HG03460 (cell line): ENCODE results near the gene SLC38A3.

ENCODE experiments used
- ATAC-seq: cut with Tn5 transposase; IDR thresholded peaks from one replicate; pipeline ENCODE4 v1.9.1; 2021; ENCODE audit not compliant: unreplicated experiment

SLC38A3 gene

DNA sequence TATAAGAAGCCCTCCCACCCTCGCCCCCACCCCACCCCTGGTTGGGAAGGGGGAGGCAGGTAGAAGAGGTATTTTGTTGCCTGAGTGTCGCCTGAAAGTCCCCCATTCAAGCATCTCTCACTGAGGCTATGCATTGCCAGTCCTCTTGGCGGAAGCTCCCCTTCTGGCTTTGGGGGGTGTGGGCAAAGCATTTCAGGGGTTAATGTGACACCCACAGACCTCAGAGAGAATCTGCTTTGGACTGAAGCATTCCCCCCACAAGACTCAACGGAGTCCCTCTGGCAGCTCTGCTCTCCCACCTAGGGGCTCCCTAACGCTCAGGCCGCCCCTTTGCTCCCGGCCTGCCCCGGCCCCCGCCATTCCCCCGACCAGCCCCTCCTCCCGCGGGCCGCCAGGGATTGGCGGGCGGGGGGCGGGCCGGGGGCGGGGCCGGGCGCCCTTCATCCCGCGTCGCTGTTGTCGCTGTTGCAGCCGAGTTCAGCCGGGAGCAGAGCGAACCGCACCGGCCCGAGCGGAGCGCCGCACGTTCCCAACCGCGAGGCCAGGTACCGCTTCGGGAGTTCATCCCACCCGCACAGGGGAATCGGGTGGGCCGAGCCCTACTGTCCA is at the start of gene SLC38A3:
TSS of gene SLC38A3 (plus strand) at position 468 of the 609 bp plus-strand sequence. CDS start 8,929 bp downstream, outside the sequence.
- no peak for ATAC-seq

DNA sequence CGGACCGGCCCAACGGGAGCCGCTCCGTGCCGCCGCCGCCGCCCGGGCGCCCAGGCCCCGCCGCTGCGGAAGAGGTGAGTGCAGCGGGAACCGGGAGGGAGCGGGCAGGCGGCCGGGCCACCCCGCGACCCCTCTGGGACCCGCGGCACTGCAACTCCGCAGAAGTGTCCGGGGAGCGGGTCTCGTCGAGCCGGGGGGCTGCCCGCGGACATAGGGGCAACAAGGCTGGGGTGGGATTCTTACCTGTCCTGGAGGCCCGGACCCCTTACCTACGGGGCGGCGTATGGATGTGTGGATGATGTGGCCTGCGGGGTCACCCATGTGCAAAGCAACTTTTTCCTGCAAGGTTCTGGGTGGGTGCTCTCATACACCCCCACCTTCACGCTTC is 49.6 kb upstream of the SLC38A3 start:
- ATAC-seq: no peak

DNA sequence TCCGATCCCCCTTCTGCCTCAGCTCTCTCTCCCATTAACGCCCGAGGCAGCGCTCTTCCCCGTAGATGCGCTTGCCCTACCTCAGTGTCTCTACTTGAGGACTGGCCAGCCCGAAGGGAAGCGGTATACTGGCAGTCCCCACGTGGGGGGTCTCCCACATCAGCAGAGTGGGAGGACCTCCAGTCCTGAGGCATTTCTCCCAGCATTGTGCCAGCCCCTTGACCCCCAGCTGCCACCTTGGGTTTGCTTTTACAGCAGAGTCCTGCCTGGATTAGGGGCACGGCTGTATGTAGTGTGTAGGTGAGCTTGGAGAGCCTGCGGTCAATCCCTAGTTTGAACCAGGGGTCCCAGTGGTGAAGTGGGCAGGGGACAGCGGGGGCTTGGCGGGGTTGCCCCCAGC is 49.2 kb upstream of the SLC38A3 start:
- no peak for ATAC-seq

DNA sequence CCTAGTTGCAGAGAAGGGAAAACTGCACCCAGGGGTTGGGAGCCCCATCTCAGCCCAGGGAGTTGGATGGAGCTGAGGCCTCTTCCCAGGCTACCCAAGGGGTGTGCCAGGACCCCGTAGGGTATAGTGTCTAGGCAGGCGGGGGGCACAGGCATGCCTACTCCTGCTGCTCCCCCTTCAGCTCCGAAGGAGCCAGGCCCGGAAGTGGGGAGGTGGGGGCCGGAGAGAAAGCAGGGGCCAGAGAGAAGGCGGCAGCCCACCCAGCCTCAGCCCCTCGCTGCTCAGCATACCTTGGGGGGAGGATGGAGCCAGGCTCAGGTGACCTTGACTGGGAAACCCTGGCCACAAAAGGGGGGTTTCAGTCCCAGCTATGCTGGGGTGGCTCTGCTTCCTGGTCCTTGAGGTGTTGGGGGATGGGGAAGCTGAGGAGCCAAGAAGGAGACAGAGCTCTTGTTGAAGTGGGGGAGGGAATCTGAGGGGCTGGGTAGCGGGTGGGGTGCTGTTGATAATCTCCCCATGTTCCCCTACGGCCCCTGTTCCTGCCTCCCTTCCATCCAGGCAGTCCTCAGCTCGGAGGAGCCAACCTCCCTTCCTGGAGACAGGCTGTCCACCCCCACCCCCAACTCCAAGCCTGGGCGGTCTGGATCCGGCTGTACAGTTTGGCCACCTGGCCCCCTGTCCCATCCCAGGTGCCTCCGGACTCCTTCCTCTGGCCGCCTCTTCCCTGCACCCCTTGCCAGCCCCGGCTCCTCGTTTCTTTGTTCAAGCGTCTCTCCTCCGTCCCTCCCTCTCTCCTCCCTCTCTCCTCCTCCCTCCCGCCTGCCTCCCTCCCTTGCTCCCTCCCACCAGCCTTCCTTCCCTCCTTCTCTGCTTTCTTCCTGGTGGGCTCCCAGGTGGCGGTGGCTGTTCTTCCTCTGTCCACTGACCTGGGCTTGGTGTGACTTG is 48.2 kb upstream of the SLC38A3 start:
- ATAC-seq: no peak

DNA sequence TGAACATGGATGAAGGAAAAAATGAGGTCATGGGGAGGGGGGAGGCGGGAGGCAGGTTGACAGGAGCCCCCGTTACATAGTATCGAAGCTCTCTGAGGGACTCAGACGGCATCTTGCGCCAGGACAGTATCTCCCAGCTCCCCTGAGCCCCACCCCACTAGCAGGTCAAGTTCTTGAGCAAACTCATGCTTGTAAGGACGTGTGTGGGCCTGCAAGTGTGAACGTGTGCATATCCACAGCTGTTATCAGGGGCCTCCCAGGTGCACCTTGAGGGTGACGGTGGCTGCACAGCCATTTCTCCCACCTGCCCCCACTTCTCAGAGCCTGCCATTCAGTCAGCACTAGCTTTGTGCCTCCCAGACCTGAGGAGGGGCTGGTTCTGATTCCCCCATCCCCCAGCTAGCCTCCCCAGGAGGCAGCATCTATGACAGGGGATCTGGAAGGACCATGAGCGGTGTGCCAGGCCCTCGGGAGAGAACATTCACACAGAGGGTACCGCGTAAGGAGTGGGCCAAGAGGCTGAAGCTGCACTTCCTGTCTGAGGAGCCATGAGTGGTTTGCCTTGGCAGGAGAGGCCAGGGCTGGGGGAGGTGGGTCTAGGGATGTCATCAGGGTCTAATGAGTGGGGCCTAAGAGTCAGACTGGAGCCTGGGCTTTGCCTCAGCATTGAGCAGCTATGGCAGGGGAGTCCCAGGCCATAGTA is 47.1 kb upstream of the SLC38A3 start:
- no peak for ATAC-seq

DNA sequence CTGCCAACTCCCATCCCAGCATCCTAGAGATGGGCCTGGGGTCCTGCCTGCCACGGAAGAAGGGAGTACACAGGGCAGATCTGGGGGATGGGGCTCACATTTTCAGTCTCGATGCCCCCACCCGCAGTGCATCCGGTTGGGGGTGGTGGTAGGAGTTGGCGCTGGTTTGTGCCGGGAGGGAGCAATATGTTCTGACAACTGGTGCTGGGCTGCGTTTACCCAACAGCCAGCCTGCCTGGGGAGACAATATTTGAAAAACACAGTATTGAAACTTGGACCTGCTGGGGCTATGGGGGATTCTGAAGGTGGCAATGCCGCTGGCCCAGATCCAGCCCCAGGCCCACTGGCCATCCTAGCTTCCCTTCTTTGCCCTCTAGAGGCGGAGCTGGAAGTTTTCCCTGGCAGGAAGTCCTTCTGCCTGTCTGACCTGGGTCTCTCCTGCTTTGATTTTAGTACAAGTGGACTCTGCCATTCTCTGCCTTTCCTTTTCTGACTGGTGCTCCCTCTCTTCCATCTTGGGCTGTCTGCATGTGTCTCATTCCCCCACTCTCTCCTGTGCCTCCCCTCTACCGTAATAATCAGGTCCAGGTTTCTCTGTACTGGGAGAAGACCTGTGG is 46.4 kb upstream of the SLC38A3 start:
- ATAC-seq: no peak

DNA sequence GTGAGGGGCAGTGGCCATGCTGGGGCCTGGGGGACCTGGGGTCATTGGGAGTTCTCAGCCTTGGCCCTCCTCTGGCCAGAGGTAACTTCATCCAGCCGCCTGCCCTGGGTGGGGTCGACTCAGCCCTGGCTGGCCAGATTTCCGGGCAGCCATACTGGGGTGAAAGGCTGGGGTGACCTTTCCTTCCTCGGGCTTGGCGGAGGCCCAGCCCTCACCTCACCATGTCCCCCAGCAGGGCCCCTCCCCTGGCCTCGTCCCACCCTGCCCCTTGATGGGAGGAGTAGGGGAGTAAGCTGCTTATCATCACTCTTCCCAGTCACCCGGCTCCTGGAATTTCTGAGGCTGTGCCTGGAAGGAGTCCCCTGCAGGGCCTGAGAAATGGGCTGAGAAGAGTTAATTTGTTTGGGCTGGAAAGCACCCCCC is 44.5 kb upstream of the SLC38A3 start:
- ATAC-seq: no peak

DNA sequence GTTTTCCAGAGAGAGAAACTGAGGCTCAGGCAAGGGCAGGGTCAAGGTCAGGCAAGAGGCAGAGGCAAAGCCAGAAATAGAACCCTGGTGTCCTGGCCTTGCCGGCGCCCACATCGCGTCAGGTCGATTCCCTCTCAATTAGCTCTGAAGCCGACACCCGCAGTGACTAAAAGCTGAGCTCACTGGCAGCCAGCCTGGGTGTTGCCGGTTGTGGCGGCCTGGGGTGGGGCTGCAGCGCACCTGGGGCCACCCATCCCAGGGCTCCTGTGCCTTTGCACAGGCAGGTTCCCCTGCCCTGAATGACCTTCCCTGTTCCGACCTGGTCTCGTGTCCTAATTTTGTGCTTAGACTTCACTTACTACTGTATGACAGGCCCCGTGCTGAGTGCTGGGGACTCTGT is 43.8 kb upstream of the SLC38A3 start:
- ATAC-seq: no peak

DNA sequence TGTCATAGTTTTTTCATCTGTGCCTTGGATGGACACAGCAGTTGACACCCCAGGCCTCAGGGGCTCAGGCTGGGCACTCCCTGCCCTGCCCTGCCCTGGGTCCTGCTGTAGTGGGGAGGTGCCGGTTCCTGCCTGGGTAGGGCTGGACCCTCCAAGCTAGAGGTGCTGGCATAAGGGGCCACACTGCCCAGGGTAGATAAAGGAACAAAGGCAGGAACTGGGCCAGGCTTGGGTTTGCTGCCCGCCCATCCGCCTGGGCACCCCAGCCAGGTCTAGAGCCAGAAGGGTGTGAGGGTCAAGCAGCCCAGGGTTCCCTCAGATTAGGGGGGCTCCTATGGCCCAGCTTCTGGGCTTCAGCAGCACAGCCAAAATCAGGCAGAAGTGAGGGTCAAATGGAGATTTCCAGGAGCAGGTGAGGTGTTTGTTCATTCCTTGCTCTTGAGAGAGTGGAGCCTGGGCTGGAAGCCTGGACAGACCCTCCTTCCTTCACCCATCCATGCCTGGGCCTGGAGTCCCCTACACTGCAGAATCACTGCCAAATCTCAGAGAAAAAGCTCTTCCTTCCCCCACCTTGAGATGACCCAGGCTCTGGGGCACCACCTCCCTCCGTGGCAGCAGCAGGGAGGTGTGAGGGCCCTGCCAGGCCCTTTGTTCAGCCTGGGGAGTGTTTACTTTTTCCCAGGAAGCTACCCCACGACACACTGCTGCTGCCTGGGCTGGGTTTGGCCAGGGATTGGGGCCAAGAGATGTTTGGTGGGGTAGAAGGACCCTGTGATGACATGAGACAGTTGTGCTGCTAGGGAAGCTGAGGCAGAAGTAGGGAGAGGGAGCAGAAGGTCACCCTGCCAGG is 42.8 kb upstream of the SLC38A3 start:
- ATAC-seq: no peak

DNA sequence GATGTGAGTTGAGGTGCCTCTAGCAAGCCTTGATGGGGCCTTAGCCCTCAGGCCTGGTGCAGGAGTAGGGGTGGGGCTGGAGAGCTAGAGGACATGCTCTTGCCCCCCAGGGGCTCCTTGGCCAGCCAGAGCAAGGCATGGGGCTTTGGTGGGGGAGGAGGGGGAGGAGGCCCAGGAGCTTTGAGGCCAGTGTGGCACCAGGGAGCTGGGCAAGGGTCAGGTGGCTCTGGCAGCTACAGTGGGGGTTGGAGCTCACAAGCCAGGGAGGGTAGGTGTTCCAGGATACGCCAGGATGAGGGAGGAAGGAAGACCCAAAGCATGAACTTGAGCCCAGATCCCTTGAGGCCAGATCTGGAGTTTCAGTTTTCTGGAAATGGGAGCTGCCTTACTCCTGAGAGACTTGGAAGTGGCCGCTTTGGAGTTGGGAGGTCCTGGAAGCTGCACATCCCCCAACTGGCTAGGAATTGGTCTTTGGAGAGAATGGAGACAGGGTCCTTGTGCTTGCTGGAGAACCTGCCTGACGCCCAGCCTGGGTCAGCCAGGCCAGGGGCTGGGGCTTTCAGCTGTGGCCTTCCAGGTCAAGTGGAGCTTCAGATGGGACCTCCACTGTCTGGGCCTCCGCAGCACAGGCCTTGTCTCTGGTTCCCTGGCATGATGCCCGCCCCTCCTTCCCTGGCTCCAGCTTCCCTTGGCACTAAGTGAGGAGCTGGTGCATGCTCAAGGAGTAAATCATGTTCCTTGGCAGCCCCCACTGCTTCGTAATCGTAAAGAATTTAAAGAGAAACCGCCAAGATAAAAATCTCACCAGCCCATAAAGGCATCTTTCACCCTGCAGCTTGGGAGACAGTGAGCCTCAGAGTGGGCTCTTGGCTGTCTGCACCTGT is 41.3 kb upstream of the SLC38A3 start:
- ATAC-seq: no peak

DNA sequence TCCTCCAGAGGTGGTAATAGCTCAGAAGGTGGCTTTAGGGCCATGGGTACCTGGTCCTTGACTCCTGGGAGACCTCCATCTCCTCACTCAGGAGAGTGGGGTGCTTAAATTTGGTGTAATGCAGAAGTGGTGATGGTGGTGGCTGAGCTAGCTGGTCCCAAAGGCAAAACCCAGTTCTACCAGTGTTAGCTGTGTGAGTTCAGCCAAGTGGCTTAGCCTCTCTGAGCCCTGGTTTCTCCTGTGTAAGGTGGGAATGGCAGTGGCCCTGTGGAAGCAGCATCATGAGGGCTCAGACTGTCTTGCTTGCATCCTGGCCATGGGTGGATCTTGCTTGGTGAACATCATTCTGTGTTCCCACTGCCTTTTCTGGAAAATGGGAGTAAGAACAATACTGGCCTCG is 40.6 kb upstream of the SLC38A3 start:
- no peak for ATAC-seq

DNA sequence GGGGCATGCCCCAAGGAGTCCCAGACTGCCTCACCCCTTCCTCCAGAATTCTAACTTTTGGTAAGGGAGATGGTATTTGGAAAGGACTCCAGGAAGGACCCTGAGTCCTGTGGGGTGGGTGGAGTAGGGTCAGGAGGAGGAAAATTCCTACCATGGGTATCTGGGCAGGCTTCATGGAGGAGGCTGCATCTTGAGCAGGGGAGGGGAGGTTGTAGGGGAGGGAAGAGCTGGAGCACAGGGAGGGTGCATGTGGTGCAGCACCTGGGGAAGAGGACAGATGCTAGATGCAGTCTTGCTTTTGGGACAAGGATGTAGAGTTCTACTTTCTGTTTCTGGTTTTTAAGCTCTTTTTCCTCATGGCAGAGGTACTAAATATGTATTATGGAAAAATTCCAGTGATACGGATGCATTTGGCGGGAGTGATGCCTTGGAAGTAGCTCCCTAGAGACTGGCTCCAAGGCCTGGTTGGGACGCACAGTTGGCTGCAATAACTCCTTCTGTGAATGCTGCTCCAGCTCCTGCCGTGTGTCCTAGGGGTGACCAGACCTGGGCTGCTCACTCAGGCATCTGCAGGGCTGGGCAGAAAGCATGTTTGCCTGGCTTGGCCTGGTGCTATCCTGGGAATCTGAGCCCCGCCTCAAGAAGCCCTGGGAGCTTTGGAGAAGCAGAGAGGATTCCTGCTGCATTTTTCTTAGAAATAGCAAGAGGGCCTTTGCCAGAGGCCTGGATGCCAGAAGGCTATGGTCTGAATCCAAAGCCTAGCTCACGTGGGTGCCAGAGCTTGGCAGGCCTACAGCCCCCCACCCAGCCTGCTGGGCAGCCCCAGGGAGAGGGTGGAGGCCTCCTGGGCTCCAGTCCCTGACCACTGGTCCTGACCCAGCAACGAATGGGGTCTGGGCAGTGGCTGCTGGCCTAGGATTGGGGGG is 39.8 kb upstream of the SLC38A3 start:
- no peak for ATAC-seq

DNA sequence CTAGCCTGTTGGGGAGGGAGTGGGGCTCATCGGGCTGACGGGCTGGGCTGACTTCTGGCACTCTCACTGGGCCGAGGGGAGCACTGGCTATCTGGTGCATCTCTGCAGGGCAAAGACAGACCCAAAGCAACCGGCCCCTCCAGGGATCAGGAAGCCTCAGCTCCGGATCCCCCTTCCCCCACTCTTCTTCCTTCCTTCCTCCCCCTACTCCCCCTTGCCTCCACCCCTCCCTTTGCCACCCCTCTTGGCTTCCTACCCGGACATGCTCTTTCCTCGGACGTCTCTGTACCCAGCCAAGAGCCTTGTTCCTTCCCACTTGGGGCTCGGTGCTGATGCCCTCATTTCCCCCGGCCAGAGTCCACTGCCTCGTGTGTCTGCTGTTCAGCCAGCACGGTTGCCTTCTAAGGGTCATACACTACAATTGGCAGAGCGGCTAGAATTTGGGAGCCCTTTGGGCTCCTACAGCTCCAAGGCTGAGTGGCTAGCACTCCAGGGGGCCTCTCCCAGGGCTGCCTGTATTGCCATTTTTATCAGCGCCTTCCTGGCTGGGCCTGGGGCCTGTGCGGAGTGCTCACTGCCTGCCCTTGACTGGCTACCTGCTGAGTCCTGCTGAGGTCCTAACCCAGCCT is 39.0 kb upstream of the SLC38A3 start:
- no peak for ATAC-seq

DNA sequence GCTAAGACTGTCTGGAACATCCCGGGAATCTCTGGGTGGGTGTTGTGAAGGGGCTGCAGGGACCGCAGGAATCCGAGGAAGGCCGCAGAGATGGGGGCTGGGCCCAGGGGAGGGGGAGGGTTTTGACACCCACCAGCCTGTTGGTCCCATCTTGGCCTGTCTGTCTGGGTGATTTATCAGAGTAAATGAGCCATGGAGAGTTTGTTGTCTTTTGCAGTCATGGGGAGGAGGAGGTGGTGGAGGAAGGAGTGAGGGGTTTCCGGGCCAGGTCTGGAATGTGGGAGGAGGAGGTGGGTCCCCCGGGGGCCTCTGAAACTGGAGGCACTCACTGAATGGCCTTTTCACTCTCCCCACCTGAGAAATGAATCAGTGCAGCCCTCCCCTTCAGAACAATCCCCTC is 38.5 kb upstream of the SLC38A3 start:
- no peak for ATAC-seq

DNA sequence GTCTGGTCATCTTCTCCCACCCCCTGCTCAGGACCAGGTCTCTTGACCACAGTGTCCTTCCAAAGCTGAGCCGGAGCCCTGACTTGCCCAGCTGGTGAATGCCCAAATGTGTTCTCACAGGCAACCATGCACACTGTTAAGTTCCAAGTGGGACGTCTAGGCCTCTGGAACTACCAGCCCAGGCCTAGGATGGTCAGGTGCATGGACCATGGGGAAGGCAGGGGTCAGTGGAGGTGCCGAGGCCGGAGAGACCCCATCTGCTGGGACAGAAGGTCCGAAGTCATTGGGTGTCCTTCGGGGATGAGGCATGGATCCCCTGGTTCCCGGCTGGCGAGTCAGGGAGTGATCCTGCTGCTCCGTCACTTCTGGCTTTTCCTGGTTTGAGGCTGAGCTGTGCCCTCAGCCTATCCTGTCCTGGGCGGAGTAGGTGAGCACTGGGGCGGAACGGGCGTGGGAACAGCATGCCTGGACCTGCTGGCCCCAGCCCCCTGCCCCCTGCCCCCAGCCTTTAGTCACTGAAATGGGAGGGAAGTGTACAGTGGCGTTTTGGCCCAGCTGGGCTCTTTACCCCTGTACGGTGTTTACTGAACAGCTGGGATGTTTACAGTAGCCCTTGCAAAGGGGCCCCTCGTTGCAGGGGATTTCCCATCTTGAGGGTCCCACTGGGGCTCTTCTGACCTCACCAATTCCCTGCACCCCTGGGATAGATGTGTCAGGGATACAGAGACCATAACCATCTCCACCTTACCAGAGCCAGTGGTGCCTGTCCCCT is 37.8 kb upstream of the SLC38A3 start:
- no peak for ATAC-seq

DNA sequence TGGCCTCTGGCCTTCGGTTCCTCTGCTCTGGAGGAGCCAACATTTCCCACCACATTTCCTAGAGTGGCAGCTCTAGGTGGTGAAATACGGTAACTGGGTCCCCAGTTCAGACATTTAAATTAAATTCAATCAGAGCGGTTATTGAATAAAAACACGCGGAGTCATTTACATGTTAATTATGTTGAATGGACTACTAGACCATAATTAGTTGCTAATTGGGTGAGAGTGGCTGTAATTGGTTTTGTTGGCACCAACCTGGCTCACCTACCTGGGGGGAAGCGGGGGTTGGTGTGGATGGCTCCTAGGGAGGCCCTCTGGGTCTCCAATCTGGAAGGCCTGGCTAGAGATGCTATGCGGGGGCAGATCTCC is 37.2 kb upstream of the SLC38A3 start:
- ATAC-seq: no peak

DNA sequence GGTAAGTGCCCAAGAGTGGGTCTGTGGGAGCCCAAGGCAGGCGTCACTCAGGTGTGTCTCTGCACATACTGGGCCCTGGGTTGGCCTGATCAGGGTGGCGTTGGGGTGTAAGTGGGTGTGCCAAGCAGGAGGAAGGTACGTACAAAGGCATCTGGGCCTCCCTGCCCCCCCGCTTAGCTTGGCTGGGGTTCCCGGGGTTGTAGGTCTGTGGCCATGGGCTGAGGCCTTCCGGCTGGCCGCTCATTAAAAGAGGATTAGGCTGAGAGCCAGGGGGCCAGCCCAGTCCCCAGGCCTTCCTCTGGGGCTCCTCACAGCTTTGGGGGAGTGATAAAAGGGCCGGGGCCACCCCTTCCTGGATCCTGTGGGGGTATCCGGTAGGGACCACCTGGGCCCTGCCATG is 36.7 kb upstream of the SLC38A3 start:
- no peak for ATAC-seq
